NCI-H128 (cell line): ENCODE measurements around the gene CLIP4.
A peak's percentile ranks its signal among the peaks of the same experiment; 100 is the strongest.
"Not testable (repeated sequence)": the region's sequence is repeated elsewhere in the genome, so short reads cannot be mapped to it uniquely, and the experiment has no call there.

Experiments used
- DNase-seq: peaks from one replicate; lab custom pipeline; 2025; ENCODE audit not compliant: unreplicated experiment; lab: John Stamatoyannopoulos, UW

Gene CLIP4

DNA sequence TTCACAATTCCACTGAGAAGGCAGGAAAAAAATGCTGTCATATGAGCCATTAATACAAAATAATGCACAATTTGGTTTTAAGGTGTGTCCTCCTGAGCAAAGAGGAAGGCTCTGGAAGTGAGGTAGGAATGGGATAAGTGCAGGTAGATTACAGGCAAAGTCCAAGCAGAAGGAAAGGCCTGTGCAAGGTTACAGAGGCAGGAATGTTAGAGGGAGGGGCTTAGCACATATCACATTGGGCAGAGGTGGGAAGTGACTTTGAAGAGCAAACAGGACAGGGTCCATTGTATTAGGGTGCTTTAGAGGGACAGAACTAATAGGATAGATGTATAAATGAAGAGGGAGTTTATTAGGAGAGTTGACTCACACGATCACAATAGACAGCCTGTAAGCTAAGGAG is 14.7 kb upstream of the CLIP4 start:
- no peak for DNase-seq

DNA sequence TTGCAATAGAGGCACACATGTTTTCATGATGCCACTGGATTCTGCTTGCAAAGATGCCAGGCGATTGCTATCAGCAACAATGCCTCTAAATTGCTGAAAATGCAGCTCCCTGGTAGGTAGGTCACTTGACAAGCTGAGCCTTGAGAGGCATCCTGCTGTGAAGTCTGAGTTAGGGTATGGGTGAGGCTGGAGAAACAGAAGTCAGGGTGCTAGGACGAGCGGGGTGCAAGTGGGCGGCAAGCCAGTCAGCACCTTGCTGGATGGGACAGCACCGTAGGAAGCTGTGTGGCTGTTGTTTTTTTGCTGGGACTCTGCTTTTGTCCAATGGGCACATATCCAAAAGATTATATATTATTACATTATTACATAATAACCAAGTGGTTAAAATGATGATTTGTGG is 10.5 kb upstream of the CLIP4 start:
- no peak for DNase-seq

DNA sequence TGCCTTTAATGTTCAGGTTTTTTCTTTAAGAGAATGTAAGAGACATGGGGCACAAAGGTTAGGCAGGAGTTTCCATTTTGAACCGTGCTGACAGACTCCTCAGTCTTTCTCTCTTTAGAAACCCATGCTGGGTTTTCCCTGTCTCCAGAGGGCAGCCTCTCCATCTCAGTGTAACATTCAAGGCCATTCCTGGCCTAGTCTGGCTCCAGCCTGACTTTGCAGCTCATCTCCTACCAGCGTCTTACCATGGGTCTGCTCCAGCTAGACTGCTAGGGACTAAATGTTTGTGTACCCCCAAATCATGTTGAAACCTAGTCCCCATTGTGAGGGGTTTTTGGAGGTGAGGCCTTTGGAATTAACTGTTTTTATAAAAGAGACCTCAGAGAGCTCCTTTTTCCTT is 9.8 kb upstream of the CLIP4 start:
- no peak for DNase-seq

DNA sequence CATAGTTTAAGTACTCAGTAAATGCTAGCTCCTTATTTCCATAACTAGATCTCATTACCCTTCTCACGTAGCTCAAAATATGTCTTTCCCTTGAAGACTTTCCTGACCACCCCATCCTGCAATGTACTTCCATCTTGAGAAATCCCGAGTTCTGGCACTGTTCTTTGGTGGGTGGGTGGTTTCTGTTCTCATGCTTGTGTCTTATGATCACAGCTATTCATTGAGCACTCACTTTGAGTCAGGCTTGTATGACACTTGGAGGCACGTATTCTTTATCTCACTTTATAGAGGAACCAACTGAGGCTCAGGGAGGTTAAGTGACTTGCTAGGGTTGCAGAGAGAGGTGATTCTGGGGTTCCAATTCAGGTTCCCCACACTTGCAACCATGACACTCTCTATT is 9.0 kb upstream of the CLIP4 start:
- no peak for DNase-seq

DNA sequence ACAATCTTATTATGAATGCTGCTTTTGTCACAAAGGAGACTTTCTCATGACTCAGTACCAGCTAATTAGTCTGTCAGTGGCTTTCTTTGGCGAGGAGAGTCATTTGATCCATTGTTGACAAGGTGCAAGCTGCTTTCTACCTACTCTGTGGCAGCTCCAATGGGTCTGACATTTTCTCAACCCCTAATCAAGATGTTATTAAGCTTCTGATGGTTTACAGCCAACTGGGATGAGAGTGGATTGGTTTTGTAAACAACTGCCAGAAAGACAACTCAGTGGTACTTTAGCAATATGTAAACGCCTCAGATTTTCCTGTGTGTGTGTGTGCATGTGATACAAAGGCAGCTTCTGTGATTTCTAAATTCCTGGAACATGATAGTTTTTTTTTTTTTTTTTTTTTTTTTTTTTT is 8.2 kb upstream of the CLIP4 start:
- peak; percentile 52 for DNase-seq

DNA sequence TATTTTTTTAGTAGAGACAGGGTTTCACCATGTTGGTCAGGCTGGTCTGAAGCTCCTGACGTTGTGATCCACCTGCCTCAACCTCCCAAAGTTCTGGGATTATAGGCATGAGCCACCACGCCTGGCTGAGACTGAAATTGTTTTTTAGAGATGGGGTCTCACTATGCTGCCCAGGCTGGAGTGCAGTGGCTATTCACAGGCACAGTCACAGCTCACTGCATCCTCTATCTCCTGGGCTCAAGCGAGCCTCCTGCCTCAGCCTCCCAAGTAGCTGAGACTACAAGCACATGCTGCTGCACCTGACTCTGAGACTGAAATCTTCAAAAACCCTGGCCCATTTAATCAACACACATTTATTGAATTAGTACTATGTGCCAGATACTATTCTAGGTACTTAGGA is 7.7 kb upstream of the CLIP4 start:
- DNase-seq = not testable (repeated sequence)

DNA sequence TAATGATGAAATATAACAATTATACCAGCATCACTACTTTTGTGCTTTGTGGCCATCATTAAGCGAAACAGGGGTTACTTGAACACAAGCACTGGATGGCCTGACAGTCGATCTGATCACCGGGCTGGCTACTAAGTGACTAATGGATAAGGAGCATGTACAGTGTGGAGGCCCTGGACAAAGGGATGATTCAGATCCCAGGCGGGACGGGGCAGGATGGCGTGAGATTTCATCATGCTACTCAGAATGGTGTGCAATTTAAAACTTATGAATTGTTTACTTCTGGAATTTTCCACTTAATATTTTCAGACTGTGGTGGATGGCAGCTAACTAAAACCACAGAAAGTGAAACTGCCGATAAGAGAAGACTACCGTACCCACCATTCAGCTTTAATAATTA is 7.0 kb upstream of the CLIP4 start:
- no peak for DNase-seq

DNA sequence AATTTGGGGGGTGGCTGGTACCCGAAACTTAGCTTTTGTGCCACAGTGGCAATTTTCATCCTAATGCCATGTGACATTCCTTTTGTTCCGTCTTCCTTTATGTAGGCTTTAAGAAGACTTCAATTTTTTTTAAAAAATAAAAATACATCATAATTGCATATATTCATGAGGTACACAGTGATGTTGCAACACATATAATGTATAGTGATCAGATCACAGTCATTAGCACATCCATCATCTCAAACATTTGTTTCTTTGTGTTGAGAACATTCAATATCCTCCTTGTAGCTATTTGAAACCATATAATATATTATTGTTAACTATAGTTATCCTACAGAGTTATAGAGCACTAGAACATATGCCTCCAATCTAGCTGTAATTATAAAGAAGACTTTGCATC is 6.0 kb upstream of the CLIP4 start:
- no peak for DNase-seq

DNA sequence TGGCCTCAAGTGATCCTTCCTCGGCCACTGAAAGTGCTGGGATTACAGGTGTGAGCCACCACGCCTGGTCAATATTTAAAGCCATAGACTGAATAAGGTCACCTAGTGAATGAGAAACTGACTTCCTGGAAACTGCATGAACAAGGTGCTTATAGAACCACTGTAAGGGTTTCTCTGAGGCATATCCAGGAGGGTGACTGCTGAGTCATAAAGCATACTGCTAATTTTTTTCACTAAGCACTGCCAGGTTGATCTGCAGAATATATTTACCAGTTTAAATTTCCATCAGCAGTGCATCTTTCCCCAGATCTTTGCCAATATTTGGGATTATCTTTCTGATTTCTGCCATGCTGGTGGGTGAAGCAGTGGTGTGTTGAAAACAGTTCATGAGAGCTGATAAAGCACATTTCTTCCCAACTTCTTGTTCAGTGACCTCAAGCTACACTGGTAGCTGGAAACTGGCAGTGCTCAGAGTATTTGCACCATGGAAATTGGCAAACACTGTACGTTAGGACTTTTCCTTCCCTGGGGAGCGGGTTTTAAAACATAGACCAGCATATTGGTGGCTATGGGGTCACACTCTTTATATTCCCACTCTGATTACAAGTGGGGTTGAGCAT is 4.2 kb upstream of the CLIP4 start:
- no peak for DNase-seq

DNA sequence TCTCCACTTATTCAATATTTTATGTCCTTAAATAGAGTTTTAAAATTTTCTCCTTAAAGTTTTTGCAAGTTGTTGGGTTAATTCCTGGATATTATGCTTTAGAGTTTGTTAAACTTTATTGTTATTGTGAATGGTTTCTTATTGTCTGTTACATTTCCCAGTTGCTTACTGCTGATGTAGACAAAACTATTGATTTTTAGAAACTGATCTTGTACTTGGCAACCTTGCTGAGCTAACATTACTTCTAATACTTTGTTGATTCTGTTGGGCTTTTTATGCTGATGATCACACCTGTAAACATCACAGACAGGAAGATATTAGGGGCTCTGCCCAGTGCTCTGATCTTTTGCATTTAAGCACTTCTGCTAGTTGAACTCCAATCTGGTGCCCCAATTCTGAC is 2.8 kb upstream of the CLIP4 start:
- no peak for DNase-seq

DNA sequence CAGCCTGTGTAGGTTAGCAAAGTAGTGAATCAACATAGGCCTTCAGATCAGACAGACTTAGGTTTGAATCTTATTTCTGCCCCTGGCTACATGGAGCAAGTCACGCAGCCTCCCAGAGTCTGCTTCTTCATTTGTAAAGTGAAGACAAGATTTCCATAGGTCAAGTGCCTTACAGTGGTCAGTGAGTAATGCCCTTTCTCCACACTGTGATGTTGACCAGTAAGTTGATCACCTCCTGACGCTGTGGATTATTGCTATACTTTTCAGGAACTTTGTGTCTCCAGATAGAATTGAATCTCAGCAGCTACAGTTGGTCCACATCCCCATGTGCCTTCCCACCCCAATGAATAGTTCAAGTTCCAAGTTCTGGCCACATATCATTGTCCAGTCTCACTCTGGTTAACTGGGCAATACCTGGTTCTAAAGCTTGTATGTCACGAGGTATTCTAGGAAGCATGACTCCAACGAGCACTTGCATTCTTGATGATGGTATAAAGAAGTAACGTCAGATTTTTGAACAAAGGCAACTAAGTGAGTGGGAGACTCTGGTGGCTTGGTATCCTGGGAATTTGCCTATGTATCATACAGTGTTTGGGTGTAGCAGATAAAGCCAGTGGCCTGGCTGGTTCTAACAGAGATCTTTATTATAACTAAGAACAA is 2.1 kb upstream of the CLIP4 start:
- DNase-seq = no peak

DNA sequence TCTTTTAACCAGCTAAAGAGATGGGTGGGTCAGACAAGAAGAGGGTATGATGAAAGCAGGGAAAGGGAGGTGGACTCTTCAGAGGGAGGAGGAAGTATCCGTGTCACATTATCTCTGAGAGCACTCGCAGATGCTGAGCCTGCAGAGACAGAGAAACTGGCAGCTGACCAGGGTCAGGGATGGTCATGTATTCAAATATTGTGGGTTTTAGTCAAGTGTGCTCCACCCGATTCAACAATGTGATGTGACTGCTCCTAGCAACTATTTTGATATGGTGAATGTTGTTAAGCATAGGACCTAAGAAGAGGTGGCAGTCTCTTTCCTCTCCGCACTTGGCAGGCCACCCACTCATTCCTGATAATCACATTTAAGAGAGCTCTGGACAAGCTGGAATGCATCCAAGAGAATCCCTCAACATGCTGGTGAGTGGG is 1.3 kb upstream of the CLIP4 start:
- no peak for DNase-seq

DNA sequence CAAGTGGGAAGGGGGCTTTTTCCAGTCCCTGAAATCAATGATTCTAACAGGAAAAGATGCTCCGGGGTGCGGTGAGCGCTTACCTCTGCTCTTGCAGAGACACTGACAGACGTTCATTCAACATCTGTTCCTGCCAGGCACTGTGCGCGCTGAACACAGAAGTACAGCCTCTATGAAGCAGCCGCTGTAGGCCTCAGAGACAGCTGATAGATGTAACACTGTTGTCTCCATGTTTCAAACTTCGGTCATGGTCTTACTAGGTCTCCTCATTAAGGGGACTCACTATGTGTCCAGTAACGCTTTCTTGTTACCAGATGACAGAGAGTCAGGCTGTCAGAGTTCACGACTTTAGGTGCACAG is 649 bp upstream of the CLIP4 start:
- no peak for DNase-seq

DNA sequence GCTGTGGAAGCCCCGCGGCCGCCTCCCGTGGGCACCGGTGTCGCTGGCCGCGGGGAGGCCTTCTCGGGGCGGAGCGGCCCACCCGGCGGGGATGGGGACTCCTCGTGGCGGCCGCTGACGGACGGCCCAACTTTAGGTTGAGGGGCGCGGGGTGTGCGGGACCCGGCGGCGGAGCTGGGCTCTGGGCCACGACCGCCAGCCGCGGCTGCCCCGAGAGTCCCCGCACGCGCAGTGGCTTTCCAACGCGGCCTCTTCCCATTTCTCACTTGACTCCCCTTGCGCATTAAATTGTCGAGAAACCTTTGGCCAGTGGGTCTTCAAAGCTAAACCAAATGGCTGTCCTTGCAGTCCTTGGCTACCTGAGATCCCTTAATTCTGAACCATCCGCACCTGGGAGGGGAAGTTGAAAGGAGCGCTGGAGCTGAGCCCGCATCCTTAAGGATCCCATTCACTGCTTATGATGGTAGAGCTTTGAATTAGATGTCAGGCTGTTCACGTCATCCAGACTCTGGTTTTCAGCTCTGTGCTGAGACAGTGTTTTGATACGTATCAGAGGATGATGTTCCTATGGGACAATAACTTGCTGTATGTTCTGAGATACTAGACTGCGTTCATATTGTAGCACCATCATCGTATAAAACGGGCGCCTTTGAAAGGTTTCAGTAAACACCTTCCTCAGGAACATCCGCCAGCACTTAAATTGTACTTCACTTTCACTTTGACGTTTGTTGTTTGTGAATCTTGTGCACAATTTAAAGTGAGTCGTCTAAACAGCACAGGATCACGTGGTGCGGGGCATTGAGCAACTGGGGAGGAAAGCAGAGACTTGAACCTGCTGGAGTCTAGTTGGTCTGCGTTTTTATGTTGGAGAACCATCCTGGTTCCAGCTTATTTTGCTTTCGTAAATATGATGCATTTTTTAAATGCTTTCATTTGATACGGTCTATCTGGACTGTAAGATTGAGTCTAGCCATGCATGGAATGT is 874 bp downstream of the CLIP4 start:
- DNase-seq = no peak

DNA sequence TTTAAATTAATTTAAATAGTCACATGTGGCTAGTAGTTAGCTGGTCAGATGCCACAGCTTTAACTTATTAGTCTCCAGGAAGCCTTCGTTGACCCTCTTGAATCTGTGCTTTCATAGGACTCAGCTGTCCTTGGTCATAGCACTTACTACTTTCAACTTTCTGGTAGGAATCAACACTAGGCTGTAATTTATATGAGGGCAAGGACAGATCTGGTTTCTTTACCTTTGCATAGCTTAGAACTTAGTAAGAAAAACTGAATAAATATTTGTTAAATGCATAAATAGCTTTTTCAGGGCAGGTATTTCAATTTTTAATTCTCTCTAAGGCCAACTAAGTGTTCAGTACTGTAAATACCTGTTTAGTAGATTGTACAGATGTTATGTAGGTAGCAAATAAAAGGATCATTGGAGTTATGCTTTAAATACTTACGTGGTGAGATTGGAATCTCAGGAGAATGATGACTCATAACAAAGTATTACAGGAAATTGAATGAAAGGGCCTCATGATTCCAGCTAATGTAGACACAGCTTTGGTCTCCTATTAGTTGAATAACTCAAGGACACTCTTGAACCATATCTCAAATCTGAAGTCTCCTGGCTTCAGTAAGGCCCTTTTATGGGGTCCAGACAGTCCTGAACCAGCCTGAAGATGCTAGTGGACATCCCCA is 2.6 kb downstream of the CLIP4 start:
- DNase-seq = no peak

DNA sequence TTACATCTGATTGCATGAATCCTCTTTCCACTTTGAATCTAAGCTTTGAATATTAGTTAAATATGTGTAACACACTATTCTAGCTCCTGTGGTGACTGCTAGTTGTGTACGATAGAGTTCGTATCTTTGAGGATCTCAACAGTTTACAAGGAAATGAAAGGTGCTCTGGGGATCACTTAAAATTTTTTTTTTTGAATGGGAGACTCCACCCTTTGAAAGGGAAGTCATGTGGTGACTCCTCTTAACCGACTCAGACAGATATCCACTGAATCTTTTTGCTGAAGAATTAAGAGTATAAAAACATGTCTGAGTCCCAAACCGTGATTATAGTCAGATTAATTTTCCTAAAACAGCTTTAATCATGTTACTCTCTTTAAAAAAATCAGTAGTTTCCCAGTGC is 4.0 kb downstream of the CLIP4 start:
- no peak for DNase-seq

DNA sequence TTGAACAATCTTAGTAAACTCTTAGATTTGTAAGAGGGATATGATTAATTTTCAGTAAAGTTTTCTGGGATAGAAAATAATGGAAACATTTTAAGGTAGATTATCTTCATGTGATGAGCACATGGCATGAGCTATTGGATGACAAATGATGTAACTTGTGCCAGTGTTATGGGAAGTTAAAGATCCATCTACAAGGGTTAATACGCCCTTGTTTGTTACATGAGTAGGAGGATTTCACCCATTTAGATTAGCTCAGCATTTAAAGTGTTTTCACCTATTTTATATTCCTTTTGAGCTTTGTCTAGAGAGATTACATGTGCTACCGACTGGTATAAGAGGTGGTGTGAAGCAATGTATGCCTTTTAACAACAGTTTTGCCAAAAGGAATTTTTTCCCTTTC is 5.6 kb downstream of the CLIP4 start:
- no peak for DNase-seq

DNA sequence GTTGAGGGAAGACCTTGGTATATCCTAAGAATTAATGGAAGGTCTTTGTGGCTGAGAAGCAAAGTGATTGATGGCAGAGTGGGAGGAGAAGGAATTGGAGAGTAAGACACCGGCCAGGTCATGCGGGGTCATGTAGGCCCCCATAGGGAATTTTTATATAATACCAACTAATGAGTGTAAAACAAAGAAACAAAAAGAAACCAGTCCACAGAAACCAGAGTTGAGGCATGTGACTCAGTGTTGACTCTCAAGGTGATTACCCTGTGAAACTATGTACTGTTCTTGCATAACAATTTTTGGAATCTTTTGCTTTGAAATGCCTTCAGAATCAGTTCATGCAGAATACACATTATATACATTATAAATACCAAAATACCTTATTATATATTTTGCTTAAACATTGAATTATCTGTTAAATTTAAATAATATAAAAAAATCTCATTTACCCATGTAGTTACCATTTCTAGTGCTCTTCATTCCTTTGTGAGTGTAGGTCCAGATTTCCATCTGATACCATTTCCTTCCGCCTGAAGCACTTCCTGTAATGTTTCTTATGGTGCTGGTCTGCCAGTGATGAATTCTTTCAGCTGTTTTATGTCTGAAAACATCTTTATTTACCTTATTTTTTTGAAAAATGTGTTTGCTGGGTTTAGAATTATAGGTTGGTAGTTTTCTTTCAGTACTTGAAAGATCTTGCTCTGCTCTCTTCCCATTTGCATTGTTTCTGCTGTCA is 8.6 kb downstream of the CLIP4 start:
- no peak for DNase-seq

DNA sequence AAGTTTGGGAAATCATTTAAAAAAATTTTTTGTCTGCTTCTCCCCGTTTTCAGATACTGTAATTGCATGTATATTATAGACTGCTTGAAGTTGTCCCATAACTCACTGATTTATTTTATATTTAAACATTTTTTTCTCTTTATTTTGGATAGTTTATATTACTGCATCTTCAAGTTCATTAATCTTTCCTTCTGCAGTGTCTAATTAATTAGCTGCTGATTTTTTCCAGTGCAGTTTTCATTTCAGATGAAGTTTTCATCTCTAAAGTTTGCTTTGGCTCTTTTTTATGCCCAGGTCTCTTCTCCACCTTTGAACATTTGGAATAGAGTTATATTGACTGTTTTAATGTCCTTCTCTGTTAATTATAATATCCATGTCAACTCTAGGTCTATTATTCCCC is 9.3 kb downstream of the CLIP4 start:
- no peak for DNase-seq

DNA sequence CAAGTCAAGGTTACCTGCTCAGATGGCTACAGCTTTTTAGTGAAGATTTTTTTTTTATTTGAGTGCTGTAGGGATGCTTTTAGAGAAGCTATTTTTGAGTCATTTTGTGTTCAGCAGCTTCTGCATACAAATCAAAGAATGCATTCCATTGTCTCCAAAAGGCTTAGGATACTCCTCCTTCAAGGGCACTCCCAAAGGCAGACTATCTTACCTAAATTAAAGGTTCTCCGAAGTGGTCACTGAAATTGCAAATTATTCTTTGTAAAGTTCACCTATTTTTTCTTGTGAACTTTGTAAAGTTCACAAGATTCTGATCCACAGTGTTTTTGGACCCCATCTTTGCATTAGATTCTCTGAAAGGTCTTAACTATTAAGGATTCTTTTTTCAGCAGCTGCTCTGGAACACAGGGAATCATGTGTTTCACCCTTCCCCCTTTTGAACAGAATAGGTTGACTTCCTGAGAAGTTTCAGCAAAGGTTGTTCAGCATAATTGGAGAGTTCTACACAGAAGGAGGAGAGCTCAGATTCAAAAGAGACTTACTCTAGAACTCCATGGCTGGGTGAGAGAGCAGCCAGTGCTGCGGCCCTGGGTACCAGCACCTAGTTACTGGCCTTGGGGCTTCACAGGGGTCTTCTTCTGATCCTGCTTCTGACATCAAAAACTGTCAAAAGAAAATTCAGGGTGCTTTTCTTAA is 14.5 kb downstream of the CLIP4 start:
- no peak for DNase-seq
